HuH-7.5 (cell line): ENCODE measurements around the gene ASB8.

ENCODE experiments used
- DNase-seq: peaks from one replicate; pipeline ENCODE4 v3.0.0; 2011; ENCODE audit warnings: low spot score

The ASB8 gene

GRCh38 chr12:48105321-48105866 lies 51.9 kb downstream of the ASB8 start:
- DNase-seq: peak; percentile 15

- DNase-seq: no peak
These were observed 52.8 kb downstream of the ASB8 start for GRCh38 chr12:48104531-48104930.
